ENCODE measurements around the gene GGA1.
"Not testable (repeated sequence)": the region's sequence is repeated elsewhere in the genome, so short reads cannot be mapped to it uniquely, and the experiment has no call there.

GGA1 gene

GRCh38 chr22:37656583-37656982 is 47.9 kb downstream of the GGA1 start:
- not testable (repeated sequence) for DNase-seq

GRCh38 chr22:37657590-37658132 is 49.0 kb downstream of the GGA1 start:
- DNase-seq, result no peak

- DNase-seq, result peak; percentile 99
Measured at GRCh38 chr22:37658133-37659065, 49.8 kb downstream of the GGA1 start, which contains the start of gene PDXP. TSS of gene PDXP (plus strand) at chr22:37658723. CDS start at chr22:37658783, 60 bp downstream.

- DNase-seq, result peak; percentile 49
Measured at GRCh38 chr22:37659066-37659896, 50.6 kb downstream of the GGA1 start.

GRCh38 chr22:37659897-37660708 is 51.5 kb downstream of the GGA1 start:
- no peak for DNase-seq

- DNase-seq, result no peak
Measured at GRCh38 chr22:37660709-37661045, 52.0 kb downstream of the GGA1 start.

- no peak for DNase-seq
Measured at GRCh38 chr22:37661160-37661924, 52.7 kb downstream of the GGA1 start.

- DNase-seq, result no peak
Measured at GRCh38 chr22:37662039-37662438, 53.4 kb downstream of the GGA1 start.

- DNase-seq, result no peak
Measured at GRCh38 chr22:37663521-37664140, 55.0 kb downstream of the GGA1 start.

GRCh38 chr22:37664249-37665101 is 55.8 kb downstream of the GGA1 start:
- no peak for DNase-seq

GRCh38 chr22:37665487-37665886 is 56.9 kb downstream of the GGA1 start:
- DNase-seq, result no peak

- DNase-seq, result no peak
Measured at GRCh38 chr22:37669586-37669985, 61.0 kb downstream of the GGA1 start.

GRCh38 chr22:37672206-37672919 is 63.7 kb downstream of the GGA1 start:
- DNase-seq, result no peak

GRCh38 chr22:37672920-37673455 is 64.4 kb downstream of the GGA1 start:
- DNase-seq, result peak; percentile 55

GRCh38 chr22:37674248-37674647 is 65.6 kb downstream of the GGA1 start:
- DNase-seq, result no peak

- peak; percentile 80 for DNase-seq
Measured at GRCh38 chr22:37674951-37675929, 66.6 kb downstream of the GGA1 start, which contains the start of gene LGALS1. TSS of gene LGALS1 (plus strand) at chr22:37675636. CDS start at chr22:37675703, 67 bp downstream.

GRCh38 chr22:37675930-37676735 is 67.5 kb downstream of the GGA1 start:
- peak; percentile 48 for DNase-seq

Data from stimulated activated CD4-positive, alpha-beta T cell treated with anti-CD3 and anti-CD28 coated beads, Interleukin-15, amount 100 ng/mL, for 24 hours (primary cell).